IMR-90 (cell line): ENCODE results near the gene CIDEC. TPM values are rescaled to one million over a fixed set of nuclear protein-coding genes. Genes with fewer than 3 reads are reported as not detected.

Experiments
- ATAC-seq: fragments of 200-7000 bp; cut with Tn5 transposase; 2 replicates; pipeline ENCODE4 v1.9.1; 2020; ENCODE audit warnings: low read depth, mild to moderate bottlenecking, moderate library complexity
- BruUV-seq: library from RNA; stranded (reverse); fragments of 400-500 nt; replicated peaks from 2 replicates; lab custom pipeline; 2021; lab: Mats Ljungman, UMichigan
- CTCF ChIA-PET: fragments of 300-600 bp; formaldehyde crosslinking; extraction: SDS; loops from one replicate; lab custom pipeline; 2021; ENCODE audit warnings: antibody characterized with exemption; lab: Yijun Ruan, JAX
- POLR2A ChIA-PET: fragments of 300-600 bp; sonication (Branson Sonifier 250); formaldehyde crosslinking; loops from one replicate; lab custom pipeline; 2022; ENCODE audit warnings: antibody characterized with exemption; ENCODE audit not compliant: unreplicated experiment; lab: Charles Lee
- DNase-seq: peaks from one replicate; pipeline ENCODE4 v3.0.0; 2013
- H2AFZ ChIP-seq: replicated peaks from 2 replicates; pipeline ENCODE3; 2013; ENCODE audit warnings: low read length, mild to moderate bottlenecking; ENCODE audit not compliant: poor library complexity
- H2AK5ac ChIP-seq: 2 replicates; pipeline ENCODE4 v1.6.1; 2013; ENCODE audit warnings: low read depth, low read length, inconsistent platforms
- H2AK9ac ChIP-seq: replicated peaks from 2 replicates; pipeline ENCODE3; 2013; ENCODE audit warnings: mild to moderate bottlenecking, low read depth, low read length, moderate library complexity; ENCODE audit not compliant: poor library complexity
- H2BK120ac ChIP-seq: 2 replicates; pipeline ENCODE4 v1.6.1; 2013; ENCODE audit warnings: low read depth, low read length, inconsistent platforms
- H2BK15ac ChIP-seq: 3 replicates; pipeline ENCODE4 v1.6.1; 2013; ENCODE audit warnings: low read depth, low read length, inconsistent platforms
- H2BK20ac ChIP-seq: 2 replicates; pipeline ENCODE4 v1.6.1; 2013; ENCODE audit warnings: low read depth, mild to moderate bottlenecking, inconsistent platforms, low read length, moderate library complexity
- H2BK5ac ChIP-seq: 2 replicates; pipeline ENCODE4 v1.6.1; 2013; ENCODE audit warnings: mild to moderate bottlenecking, low read depth, low read length, inconsistent platforms; ENCODE audit not compliant: poor library complexity, severe bottlenecking
- H3K14ac ChIP-seq: replicated peaks from 2 replicates; pipeline ENCODE4 v1.6.1; 2013; ENCODE audit warnings: low read depth, low read length, inconsistent platforms
- H3K18ac ChIP-seq: 2 replicates; pipeline ENCODE4 v1.6.1; 2013; ENCODE audit warnings: low read depth, low read length, control low read depth
- H3K23ac ChIP-seq: 2 replicates; pipeline ENCODE4 v1.6.1; 2013; ENCODE audit warnings: low read depth, low read length, inconsistent platforms
- H3K27ac ChIP-seq: 2 replicates; pipeline ENCODE4 v1.5.1; 2013; ENCODE audit warnings: mild to moderate bottlenecking, control low read depth, low read length; ENCODE audit not compliant: insufficient read depth
- H3K27me3 ChIP-seq: 2 replicates; pipeline ENCODE4 v1.6.1; 2013; ENCODE audit warnings: low read length; ENCODE audit not compliant: control insufficient read depth, insufficient read depth
- H3K36me3 ChIP-seq: 2 replicates; pipeline ENCODE4 v1.6.1; 2013; ENCODE audit warnings: low read length, mixed read lengths; ENCODE audit not compliant: control insufficient read depth, insufficient read depth
- H3K4ac ChIP-seq: 2 replicates; pipeline ENCODE4 v1.6.1; 2013; ENCODE audit warnings: low read depth, low read length, inconsistent platforms
- H3K4me1 ChIP-seq: 2 replicates; pipeline ENCODE4 v1.6.1; 2013; ENCODE audit warnings: low read length, mixed read lengths; ENCODE audit not compliant: control insufficient read depth, insufficient read depth
- H3K4me2 ChIP-seq: 2 replicates; pipeline ENCODE4 v1.6.1; 2013; ENCODE audit warnings: low read depth, mild to moderate bottlenecking, control low read depth, low read length, moderate library complexity
- H3K4me3 ChIP-seq: 2 replicates; pipeline ENCODE4 v1.5.1; 2013; ENCODE audit warnings: low read depth, mild to moderate bottlenecking, control low read depth, low read length, moderate library complexity; ENCODE audit not compliant: insufficient read depth
- H3K56ac ChIP-seq: 2 replicates; pipeline ENCODE4 v1.6.1; 2013; ENCODE audit warnings: low read length, inconsistent platforms; ENCODE audit not compliant: insufficient read depth; ENCODE audit errors: extremely low read depth
- H3K79me1 ChIP-seq, 2 experiments: 2 replicates each; pipeline ENCODE4 v1.6.1; 2013; ENCODE audit warnings: low read length in 2 of 2, inconsistent platforms in 1 of 2, low read depth in 1 of 2
- H3K9ac ChIP-seq: 2 replicates; pipeline ENCODE4 v1.6.1; 2013; ENCODE audit warnings: low read depth, low read length, control low read depth
- H3K9me1 ChIP-seq: 2 replicates; pipeline ENCODE4 v1.6.1; 2013; ENCODE audit warnings: low read length, inconsistent platforms; ENCODE audit not compliant: insufficient read depth
- H3K9me3 ChIP-seq: 2 replicates; pipeline ENCODE4 v1.6.1; 2013; ENCODE audit warnings: low read length; ENCODE audit not compliant: control insufficient read depth, insufficient read depth
- H4K20me1 ChIP-seq: 2 replicates; pipeline ENCODE4 v1.6.1; 2013; ENCODE audit warnings: low read length, inconsistent platforms; ENCODE audit not compliant: insufficient read depth
- H4K5ac ChIP-seq: 2 replicates; pipeline ENCODE4 v1.6.1; 2013; ENCODE audit warnings: mild to moderate bottlenecking, low read depth, low read length, control low read depth
- H4K8ac ChIP-seq, 2 experiments: 2 replicates each; pipeline ENCODE4 v1.6.1; 2013; ENCODE audit warnings: low read depth in 2 of 2, low read length in 2 of 2, control low read depth in 1 of 2, inconsistent platforms in 1 of 2
- H4K91ac ChIP-seq: 2 replicates; pipeline ENCODE4 v1.6.1; 2013; ENCODE audit warnings: low read depth, low read length, inconsistent platforms; ENCODE audit not compliant: insufficient read depth
- BHLHE40 ChIP-seq: fragments of 150-350 bp; IDR thresholded peaks from 2 replicates; pipeline ENCODE4 v1.6.1; 2016; ENCODE audit warnings: mild to moderate bottlenecking, low read depth, low read length
- CEBPB ChIP-seq: IDR thresholded peaks from 2 replicates; pipeline ENCODE4 v1.6.1; 2012; ENCODE audit warnings: low read depth, low read length, improper control_type of control experiment
- CHD1 ChIP-seq: IDR thresholded peaks from 2 replicates; pipeline ENCODE4 v1.6.1; 2012; ENCODE audit warnings: low read depth, low read length, improper control_type of control experiment
- FOS ChIP-seq: fragments of 150-350 bp; IDR thresholded peaks from 2 replicates; pipeline ENCODE4 v1.6.1; 2016; ENCODE audit warnings: low read depth, low read length
- MAFK ChIP-seq: IDR thresholded peaks from 2 replicates; pipeline ENCODE4 v1.6.1; 2012; ENCODE audit warnings: low read depth, low read length, improper control_type of control experiment
- MXI1 ChIP-seq: IDR thresholded peaks from 2 replicates; pipeline ENCODE4 v1.6.1; 2012; ENCODE audit warnings: low read depth, mild to moderate bottlenecking, low read length, moderate library complexity, borderline replicate concordance
- POLR2A ChIP-seq: IDR thresholded peaks from 2 replicates; pipeline ENCODE4 v1.6.1; 2012; ENCODE audit warnings: mild to moderate bottlenecking, low read depth, low read length
- RAD21 ChIP-seq: IDR thresholded peaks from 2 replicates; pipeline ENCODE4 v1.6.1; 2012; ENCODE audit warnings: low read length, improper control_type of control experiment
- RCOR1 ChIP-seq: IDR thresholded peaks from 2 replicates; pipeline ENCODE4 v1.6.1; 2012; ENCODE audit warnings: mild to moderate bottlenecking, low read length, improper control_type of control experiment; ENCODE audit not compliant: insufficient replicate concordance
- RFX5 ChIP-seq: IDR thresholded peaks from 2 replicates; pipeline ENCODE4 v1.8.0; 2012; ENCODE audit warnings: low read depth, mild to moderate bottlenecking, low read length, moderate library complexity
- SMC3 ChIP-seq: fragments of 150-350 bp; IDR thresholded peaks from 2 replicates; pipeline ENCODE4 v1.6.1; 2016; ENCODE audit warnings: low read depth, mild to moderate bottlenecking, antibody characterized with exemption, low read length, moderate library complexity
- WGBS, 2 experiments: methylation state at CpG; one replicate each; pipeline versions ENCODE4 v1.1.5 to v1.1.7; 2013; ENCODE audit warnings: missing lambda C conversion rate in 2 of 2; ENCODE audit not compliant: insufficient read length in 1 of 2; ENCODE audit errors: extremely low coverage in 2 of 2; 5-methylcytosine and 5-hydroxymethylcytosine counted together
- dilution Hi-C: fragments of 300-500 bp; cut with HindIII; formaldehyde crosslinking; loops from one replicate; pipeline ENCODE4 v1.14.3; 2018; ENCODE audit warnings: low sequenced_read_pairs; ENCODE audit not compliant: unreplicated experiment
- in situ Hi-C: fragments of 300-500 bp; cut with MboI; formaldehyde crosslinking; loops from 3 replicates; pipeline ENCODE4 v1.14.3; 2019; ENCODE audit warnings: low sequenced_read_pairs, inconsistent platforms, mixed read lengths
- intact Hi-C: fragments of 100-400 bp; cut with micrococcal nuclease; formaldehyde crosslinking; loops from 2 replicates; pipeline ENCODE4 v1.10.0; 2022
- polyA plus RNA-seq, 3 experiments: library from polyadenylated mRNA; depleted of rRNA; stranded (reverse); fragments of >200 nt; gene quantifications; 2 replicates each; pipeline ENCODE4 v1.2.3, GENCODE V29; 2012; ENCODE audit warnings: low replicate concordance in 1 of 3
- total RNA-seq: library from RNA; depleted of rRNA; stranded (reverse); fragments of >200 nt; gene quantifications from 2 replicates; pipeline ENCODE4 v1.2.3, GENCODE V29; 2012
- TF ChIP-seq, protein P1 (sequence below): conservative IDR thresholded peaks from 2 replicates; pipeline ENCODE4 v1.5.1; 2012; ENCODE audit warnings: mild to moderate bottlenecking, low read depth, low read length, improper control_type of control experiment
- TF ChIP-seq, protein P2 (sequence below): fragments of 150-350 bp; IDR thresholded peaks from 2 replicates; pipeline ENCODE4 v1.6.1; 2016; ENCODE audit warnings: low read depth, mild to moderate bottlenecking, low read length, moderate library complexity, borderline replicate concordance
- TF ChIP-seq, protein P3 (sequence below): fragments of 150-350 bp; IDR thresholded peaks from 2 replicates; pipeline ENCODE4 v1.6.1; 2017; ENCODE audit warnings: mild to moderate bottlenecking, antibody characterized with exemption, low read length, low read depth

CIDEC gene
- total and polyA plus RNA-seq, 2 of the 4 experiments (the other 2 are of a cell fraction) = 0.09 TPM; not detected in 1

DNA sequence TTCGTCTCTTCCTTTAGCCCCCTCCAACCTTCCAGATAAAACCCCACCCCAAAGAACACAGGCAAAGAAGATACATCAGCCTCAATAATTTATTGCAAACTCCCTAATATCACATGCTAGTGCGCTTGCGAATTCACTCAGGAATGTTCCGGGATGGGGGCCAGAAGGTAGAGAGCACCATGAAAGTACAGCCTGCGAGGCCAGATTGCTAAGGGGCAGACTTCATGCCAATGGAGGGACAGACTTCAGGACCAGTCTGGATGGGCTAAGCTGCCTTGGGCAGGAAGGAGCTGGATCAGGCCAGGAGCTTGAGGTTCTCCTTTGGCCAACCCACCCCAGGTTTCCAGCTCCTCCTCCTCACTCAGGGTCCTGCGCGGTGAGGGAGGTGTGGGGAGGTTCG is 13.4 kb downstream of the CIDEC start:
- Histone ChIP-seq H4K8ac (no peak overlapping the region), H2AK5ac (no peak overlapping the region), H2BK15ac (no peak overlapping the region), H2BK20ac (no peak overlapping the region), H2BK5ac (no peak overlapping the region), H3K23ac (no peak overlapping the region), H2AFZ (peak overlapping the region; percentile 65), H2AK9ac (peak overlapping the region; percentile 28), H3K4ac (no peak overlapping the region), H3K18ac (no peak overlapping the region), H3K27me3 (no peaks in the 10 kb centered on the region; the same call in 1 of the 2 replicates), H3K56ac (no peak overlapping the region), H4K5ac (no peak overlapping the region), H3K9ac (no peak overlapping the region), H3K79me1 (no peaks in the 10 kb centered on the region), H2BK120ac (peak overlapping the region; percentile 53; the same call in 1 of the 2 replicates), H3K4me1 (peaks cover 14% of the 10 kb centered on the region), H3K4me2 (no peak overlapping the region), H3K9me1 (peaks cover 3% of the 10 kb centered on the region; the same call in 1 of the 2 replicates), H4K91ac (no peak overlapping the region), H3K4me3 (no peak overlapping the region), H3K14ac (no peak overlapping the region), H4K20me1 (no peaks in the 10 kb centered on the region), H3K36me3 (no peaks in the 10 kb centered on the region), H3K9me3 (0 out of 2 replicates have a peak, but pooled peaks cover 2% of the 10 kb centered on the region), H3K27ac (no peak overlapping the region)
- WGBS, 2 experiments = no CpG with 5 or more reads among the region's 8 CpGs
- ATAC-seq (no peak), DNase-seq (no peak)
- CTCF ChIA-PET = no interaction called here
- no TSS peak for BruUV-seq
- POLR2A ChIA-PET = no interaction called here
- TF ChIP-seq POLR2A (no peak), RFX5 (no peak), RCOR1 (no peak), BHLHE40 (no peak), RAD21 (no peak), SMC3 (no peak), CEBPB (no peak), CHD1 (no peak), FOS (no peak), MXI1 (no peak), MAFK (no peak)
- TF ChIP-seq, protein P1, sequence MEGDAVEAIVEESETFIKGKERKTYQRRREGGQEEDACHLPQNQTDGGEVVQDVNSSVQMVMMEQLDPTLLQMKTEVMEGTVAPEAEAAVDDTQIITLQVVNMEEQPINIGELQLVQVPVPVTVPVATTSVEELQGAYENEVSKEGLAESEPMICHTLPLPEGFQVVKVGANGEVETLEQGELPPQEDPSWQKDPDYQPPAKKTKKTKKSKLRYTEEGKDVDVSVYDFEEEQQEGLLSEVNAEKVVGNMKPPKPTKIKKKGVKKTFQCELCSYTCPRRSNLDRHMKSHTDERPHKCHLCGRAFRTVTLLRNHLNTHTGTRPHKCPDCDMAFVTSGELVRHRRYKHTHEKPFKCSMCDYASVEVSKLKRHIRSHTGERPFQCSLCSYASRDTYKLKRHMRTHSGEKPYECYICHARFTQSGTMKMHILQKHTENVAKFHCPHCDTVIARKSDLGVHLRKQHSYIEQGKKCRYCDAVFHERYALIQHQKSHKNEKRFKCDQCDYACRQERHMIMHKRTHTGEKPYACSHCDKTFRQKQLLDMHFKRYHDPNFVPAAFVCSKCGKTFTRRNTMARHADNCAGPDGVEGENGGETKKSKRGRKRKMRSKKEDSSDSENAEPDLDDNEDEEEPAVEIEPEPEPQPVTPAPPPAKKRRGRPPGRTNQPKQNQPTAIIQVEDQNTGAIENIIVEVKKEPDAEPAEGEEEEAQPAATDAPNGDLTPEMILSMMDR = no peak
- TF ChIP-seq, protein P2, sequence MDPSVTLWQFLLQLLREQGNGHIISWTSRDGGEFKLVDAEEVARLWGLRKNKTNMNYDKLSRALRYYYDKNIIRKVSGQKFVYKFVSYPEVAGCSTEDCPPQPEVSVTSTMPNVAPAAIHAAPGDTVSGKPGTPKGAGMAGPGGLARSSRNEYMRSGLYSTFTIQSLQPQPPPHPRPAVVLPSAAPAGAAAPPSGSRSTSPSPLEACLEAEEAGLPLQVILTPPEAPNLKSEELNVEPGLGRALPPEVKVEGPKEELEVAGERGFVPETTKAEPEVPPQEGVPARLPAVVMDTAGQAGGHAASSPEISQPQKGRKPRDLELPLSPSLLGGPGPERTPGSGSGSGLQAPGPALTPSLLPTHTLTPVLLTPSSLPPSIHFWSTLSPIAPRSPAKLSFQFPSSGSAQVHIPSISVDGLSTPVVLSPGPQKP = no peak
- TF ChIP-seq, protein P3, sequence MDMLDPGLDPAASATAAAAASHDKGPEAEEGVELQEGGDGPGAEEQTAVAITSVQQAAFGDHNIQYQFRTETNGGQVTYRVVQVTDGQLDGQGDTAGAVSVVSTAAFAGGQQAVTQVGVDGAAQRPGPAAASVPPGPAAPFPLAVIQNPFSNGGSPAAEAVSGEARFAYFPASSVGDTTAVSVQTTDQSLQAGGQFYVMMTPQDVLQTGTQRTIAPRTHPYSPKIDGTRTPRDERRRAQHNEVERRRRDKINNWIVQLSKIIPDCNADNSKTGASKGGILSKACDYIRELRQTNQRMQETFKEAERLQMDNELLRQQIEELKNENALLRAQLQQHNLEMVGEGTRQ = no peak
- dilution Hi-C loops (no loop called here), in situ Hi-C loops (no loop called here), intact Hi-C loops (no loop called here)
